HUES6 (cell line): ENCODE measurements around the gene IQCE.

Experiments
- H3K27ac ChIP-seq: 2 replicates; pipeline ENCODE4 v1.7.0; 2013; ENCODE audit warnings: low read depth, mild to moderate bottlenecking, low read length, inconsistent platforms
- H3K27me3 ChIP-seq: 2 replicates; pipeline ENCODE4 v1.6.1; 2013; ENCODE audit warnings: low read length; ENCODE audit not compliant: control insufficient read depth, insufficient read depth
- H3K36me3 ChIP-seq: 2 replicates; pipeline ENCODE4 v1.6.1; 2013; ENCODE audit warnings: low read length; ENCODE audit not compliant: control insufficient read depth, insufficient read depth
- H3K4me1 ChIP-seq: 2 replicates; pipeline ENCODE4 v1.6.1; 2013; ENCODE audit warnings: low read length; ENCODE audit not compliant: control insufficient read depth, insufficient read depth
- H3K4me3 ChIP-seq: 2 replicates; pipeline ENCODE4 v1.5.1; 2013; ENCODE audit warnings: low read depth, low read length
- H3K9ac ChIP-seq: one replicate; pipeline ENCODE4 v1.6.1; 2013; ENCODE audit warnings: mild to moderate bottlenecking, low read length
- H3K9me3 ChIP-seq: 2 replicates; pipeline ENCODE4 v1.6.1; 2013; ENCODE audit warnings: low read depth, low read length; ENCODE audit not compliant: control insufficient read depth, insufficient read depth

Gene IQCE

DNA sequence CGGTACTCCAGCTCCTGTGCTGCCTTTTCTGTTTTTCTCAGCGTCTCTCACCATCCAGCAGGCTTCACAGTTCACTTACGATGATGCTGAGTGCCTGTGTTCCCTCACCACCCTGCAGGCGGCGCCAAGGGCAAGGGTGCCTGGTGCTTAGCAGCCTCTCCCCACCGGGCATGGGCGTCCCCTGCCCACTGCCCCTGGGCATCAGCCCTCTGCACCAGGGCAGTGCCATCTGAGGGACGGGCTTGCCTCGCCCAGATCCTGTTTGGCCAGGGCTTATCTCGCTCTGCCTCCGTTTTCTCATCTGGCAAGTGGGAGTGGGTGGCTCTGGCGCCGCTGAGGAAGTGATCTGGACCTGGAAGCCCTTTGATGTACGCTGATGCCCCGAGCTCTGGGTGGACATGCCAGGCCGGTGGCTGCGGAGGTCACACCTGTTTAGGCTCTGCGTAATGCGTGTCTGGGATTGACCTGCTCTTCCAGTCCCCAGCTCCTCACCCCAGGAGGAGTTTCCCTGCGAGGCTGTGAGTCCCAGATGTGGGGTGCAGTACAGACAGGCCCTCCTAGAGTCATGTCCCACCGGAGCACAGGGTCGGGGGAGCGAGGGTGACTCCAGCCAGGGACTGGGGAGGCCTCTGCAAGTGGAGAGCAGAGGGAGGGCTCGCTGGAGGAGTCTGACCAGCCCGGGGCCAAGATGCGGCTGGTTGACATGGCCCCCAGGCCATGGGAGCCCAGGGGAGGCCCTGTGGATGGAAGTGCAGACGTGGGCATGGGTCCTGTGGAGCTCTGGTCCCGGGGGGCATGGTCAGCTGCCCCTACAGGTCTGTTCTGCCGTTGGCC, 84.8 kb downstream of the IQCE start:
- Histone ChIP-seq H3K36me3 (peaks cover 18% of the 10 kb centered on the region), H3K27me3 (no peaks in the 10 kb centered on the region), H3K27ac (peak overlapping the region; percentile 35; the same call in 1 of the 2 replicates), H3K9me3 (no peaks in the 10 kb centered on the region), H3K4me3 (no peak overlapping the region), H3K9ac (no peak overlapping the region), H3K4me1 (peaks cover 45% of the 10 kb centered on the region)

DNA sequence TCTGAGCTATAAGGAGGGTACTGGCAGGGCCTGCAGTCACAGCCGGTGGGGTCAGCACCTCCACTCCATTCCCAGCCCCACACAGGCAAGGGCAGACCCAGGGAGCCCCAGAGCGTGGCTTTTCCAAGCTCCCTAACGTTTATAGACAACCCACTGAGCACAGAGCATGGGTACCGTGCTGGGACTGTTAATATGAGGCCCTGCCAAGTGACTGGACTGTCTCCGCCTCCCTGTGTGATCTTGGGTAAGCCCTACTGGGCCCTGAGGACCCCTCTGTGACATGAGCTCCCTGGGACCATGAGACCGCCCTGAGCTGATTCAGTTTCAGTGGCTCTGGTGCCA, 85.4 kb downstream of the IQCE start:
- Histone ChIP-seq H3K9me3 (no peaks in the 10 kb centered on the region), H3K27me3 (no peaks in the 10 kb centered on the region), H3K27ac (peak overlapping the region; percentile 82), H3K9ac (no peak overlapping the region), H3K4me1 (peaks cover 45% of the 10 kb centered on the region), H3K4me3 (no peak overlapping the region), H3K36me3 (peaks cover 22% of the 10 kb centered on the region)

DNA sequence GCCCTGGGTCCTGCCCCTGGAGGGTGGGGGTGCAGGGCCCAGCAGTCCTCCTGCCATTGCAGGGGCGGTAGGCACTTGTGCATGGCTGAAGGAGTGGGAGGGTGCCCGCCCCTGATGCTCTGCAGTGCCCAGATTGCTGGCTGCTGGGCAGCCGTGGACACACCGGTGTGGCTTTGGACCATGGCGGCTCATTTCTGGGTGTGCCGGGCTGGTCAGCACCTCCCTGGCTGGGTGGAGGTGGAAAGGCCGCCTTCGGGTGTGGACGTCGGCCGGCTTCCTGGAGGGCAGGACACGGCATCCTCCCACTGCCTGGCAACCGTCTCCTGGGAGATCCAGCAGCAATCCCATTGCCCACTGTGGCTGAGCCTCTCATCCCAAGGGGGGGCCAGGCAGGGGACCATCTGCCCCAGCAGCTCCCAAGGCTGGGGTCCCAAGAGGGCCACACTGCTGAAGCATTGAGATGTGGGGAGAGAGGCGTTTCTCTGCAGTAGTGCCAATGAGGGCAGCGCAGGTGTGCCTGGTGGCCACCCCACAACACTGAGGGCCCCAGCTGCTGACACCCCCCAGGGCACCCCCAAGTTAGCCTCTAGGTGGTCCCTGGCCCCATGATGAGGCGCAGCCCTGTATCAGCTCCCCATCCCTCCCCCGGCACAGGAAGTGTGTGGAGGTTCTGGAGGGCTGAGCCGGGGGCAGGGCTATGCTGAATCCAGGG, 85.9 kb downstream of the IQCE start:
- Histone ChIP-seq H3K36me3 (peaks cover 27% of the 10 kb centered on the region), H3K9me3 (no peaks in the 10 kb centered on the region), H3K4me1 (peaks cover 45% of the 10 kb centered on the region), H3K27me3 (no peaks in the 10 kb centered on the region), H3K27ac (peak overlapping the region; percentile 82), H3K9ac (peak overlapping the region; percentile 68), H3K4me3 (no peak overlapping the region)

DNA sequence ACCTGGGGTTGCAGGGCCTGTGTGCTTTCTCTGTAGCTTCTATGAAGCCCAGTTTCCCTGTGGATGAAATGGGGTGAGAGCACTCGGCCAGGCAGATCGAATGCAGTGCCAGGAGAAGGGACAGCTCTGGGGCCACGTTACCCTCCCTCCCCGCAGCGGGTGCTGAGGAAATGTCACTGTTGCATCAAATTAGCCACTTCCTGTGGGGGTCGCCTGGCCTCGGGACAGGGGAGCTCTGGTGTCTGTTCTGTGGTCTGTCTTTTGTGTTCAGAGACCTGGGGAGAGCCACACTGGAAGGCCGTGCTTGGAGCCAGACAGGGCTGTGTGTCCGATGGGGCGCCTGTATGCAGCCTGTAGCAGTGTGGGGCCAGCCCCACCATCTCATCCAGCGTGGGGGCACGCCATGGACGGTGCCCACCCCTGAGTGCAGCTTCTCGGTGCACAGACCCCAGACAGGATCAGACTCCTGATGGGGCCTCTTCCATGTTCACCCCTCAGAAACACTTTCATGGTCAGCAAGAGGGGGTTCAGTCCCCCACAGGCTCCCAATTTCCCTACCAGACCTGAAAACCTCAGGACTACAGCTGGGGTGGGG, 86.6 kb downstream of the IQCE start:
- H3K27me3 ChIP-seq = no peaks in the 10 kb centered on the region
- H3K4me1 ChIP-seq = peaks cover 44% of the 10 kb centered on the region
- peak overlapping the region; percentile 57 for H3K27ac ChIP-seq
- H3K36me3 ChIP-seq = peaks cover 33% of the 10 kb centered on the region
- peak overlapping the region; percentile 68 for H3K9ac ChIP-seq
- H3K9me3 ChIP-seq = no peaks in the 10 kb centered on the region
- 0 out of 2 replicates have a peak overlapping the region, but pooled peaks have one; percentile 13 for H3K4me3 ChIP-seq

DNA sequence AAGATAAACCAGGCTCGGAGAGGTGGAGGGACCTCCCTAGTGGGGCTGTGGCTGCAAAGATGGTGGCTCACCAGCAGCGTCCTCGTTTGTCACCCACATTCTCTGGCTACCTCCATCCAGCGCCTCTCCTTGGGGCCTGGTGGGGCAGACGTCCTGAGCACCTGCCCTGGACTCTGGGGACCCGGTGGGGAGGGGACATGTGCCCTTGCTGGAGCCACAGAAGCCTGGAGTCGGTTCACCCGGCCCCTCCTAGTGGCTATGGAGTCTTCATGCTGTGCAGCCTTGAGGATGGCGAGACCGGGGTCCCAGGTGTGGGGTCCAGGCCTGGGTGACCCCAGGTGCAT, 87.5 kb downstream of the IQCE start:
- Histone ChIP-seq H3K27me3 (no peaks in the 10 kb centered on the region), H3K27ac (peak overlapping the region; percentile 88), H3K9me3 (no peaks in the 10 kb centered on the region), H3K36me3 (peaks cover 36% of the 10 kb centered on the region), H3K4me3 (peak overlapping the region; percentile 53), H3K4me1 (peaks cover 37% of the 10 kb centered on the region), H3K9ac (peak overlapping the region; percentile 34)

DNA sequence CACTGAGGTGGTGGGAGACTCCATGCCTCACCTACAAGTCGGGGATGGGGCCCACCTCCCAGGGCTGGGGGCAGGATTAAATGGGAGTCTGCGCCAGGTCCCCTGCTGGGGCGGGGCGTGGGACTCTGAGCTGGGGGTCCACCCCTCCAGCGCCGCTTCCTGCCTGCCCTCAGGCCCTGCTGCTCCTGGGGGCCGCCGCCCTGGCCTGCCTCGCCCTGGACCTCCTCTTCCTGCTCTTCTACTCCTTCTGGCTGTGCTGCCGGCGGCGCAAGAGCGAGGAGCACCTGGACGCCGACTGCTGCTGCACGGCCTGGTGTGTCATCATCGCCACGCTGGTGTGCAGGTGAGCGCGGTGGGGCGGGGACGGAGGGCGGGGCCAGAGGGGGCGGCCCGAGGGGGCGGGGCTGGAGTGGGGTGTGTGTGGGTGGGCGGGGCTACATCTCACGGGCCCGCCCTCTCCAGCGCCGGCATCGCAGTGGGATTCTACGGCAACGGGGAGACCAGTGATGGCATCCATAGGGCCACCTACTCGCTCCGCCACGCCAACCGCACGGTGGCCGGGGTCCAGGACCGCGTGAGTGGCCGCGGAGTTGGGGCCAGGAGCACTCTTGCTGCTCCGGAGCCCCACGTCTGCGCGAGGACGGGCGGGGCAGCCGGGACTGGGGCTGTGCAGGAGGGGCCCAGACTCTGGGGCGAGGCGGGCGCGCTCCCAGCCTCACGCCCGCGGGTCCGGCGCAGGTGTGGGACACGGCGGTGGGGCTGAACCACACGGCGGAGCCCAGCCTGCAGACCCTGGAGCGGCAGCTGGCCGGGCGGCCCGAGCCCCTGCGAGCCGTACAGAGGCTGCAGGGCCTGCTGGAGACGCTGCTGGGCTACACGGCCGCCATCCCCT, 88.1 kb downstream of the IQCE start:
- Histone ChIP-seq H3K4me1 (peaks cover 34% of the 10 kb centered on the region), H3K9ac (peak overlapping the region; percentile 44)

DNA sequence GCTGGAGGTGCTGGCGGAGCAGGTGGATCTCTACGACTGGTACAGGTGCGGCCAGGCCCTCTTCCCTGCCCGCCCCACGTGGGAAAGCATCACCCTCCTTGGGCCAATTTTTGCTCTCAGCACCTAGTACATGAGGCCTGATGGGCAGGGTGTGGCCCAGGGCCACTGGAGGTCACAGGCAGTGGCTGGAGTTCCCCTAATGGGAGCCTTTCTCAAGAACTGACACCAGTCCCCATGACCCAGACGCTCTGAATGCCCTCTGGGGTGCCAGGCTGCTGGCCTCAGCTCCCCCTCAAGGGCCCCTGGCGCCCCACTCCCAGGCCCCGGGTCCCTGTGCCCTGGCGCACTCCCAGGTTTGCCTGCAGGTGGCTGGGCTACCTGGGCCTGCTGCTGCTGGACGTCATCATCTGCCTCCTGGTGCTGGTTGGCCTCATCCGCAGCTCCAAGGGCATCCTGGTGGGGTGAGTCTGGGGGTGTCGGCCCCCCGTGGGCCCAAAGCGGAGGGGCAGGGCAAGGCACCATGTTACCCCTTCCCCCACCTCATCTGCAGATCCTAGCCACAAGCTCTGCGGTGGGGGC, 88.9 kb downstream of the IQCE start:
- Histone ChIP-seq H3K9ac (no peak overlapping the region), H3K4me3 (no peak overlapping the region), H3K27me3 (no peaks in the 10 kb centered on the region), H3K4me1 (peaks cover 34% of the 10 kb centered on the region), H3K27ac (0 out of 2 replicates have a peak overlapping the region, but pooled peaks have one; percentile 17), H3K9me3 (no peaks in the 10 kb centered on the region), H3K36me3 (peaks cover 50% of the 10 kb centered on the region)

More for the DNA sequence above, 88.1 kb downstream of the IQCE start:
- Histone ChIP-seq H3K27ac (peak overlapping the region; percentile 88), H3K9me3 (no peaks in the 10 kb centered on the region), H3K36me3 (peaks cover 42% of the 10 kb centered on the region), H3K4me3 (peak overlapping the region; percentile 53), H3K27me3 (no peaks in the 10 kb centered on the region)

DNA sequence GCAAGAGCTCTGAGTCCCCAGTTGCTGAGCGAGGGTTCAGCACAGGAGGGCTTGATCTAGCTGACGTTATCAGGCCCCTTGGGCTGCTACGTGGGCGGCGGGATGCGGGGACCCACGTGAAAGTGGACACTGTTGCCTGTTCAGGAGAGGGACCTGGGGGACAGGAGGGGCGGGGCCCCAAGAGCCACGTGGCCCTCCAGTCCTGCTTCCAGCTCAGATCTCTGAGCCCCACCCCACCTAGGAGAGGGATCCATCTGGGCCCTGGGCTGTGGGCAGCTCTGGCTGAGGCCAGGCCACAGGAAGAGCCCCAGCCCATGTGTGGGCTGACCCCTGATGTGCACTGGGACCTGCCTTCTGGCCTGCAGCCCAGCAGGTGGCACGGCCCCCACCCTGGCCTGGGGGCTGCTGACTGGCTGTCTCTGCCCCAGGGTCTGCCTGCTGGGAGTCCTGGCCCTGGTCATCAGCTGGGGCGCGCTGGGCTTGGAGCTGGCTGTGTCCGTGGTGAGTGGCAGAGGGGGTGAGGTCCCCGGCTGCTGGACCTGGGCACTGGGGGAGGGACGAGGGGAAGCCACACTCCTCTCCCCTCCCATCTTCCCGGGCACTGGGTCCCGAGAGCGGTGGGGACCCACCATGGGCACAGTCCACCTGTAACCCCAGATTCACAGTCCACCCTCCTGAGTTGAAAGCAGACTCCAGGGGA, 90.5 kb downstream of the IQCE start:
- Histone ChIP-seq H3K27ac (no peak overlapping the region), H3K9ac (no peak overlapping the region), H3K4me1 (peaks cover 23% of the 10 kb centered on the region), H3K4me3 (no peak overlapping the region), H3K27me3 (no peaks in the 10 kb centered on the region), H3K36me3 (peaks cover 56% of the 10 kb centered on the region), H3K9me3 (no peaks in the 10 kb centered on the region)

DNA sequence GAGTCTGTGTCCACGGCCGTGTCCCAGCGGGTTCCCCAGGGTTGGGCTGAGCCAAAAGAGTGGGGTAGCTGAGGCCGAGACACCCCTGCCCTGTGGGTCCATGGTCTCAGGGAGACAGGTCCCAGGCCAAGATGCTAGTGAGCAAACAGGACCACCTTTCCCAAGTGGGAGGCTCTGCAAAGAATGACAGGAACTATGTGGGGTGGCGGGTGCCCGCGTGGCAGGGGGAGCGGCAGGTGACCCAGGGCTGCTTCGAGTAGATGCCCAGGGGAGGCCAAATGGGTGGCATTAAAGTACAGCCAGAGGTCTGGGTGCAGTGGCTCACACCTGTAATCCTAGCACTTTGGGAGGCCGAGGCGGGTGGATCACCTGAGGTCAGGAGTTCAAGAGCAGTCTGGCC, 91.2 kb downstream of the IQCE start:
- Histone ChIP-seq H3K27ac (no peak overlapping the region), H3K4me1 (peaks cover 16% of the 10 kb centered on the region), H3K27me3 (no peaks in the 10 kb centered on the region), H3K4me3 (no peak overlapping the region), H3K9me3 (no peaks in the 10 kb centered on the region), H3K9ac (no peak overlapping the region), H3K36me3 (peaks cover 59% of the 10 kb centered on the region)

DNA sequence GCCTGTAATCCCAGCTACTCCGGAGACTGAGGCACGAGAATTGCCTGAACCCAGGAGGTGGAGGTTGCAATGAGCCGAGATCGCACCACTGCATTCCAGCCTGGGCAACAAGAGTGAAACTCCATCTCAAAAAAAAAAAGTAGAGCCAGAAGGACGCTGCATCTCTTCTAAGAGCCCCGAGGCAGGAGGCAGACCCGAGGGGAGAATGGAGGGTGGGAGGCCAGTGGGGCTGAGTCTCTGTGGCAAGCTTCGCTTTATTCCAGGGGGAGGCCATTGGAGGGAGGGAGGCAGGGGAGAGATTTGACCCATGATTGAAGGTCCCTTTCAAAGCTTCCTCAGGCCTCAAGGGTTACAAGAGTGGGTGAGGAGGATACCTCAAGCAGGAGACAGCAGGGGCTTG, 91.7 kb downstream of the IQCE start:
- Histone ChIP-seq H3K27me3 (no peaks in the 10 kb centered on the region), H3K4me1 (peaks cover 12% of the 10 kb centered on the region), H3K27ac (no peak overlapping the region), H3K4me3 (no peak overlapping the region), H3K9me3 (no peaks in the 10 kb centered on the region), H3K9ac (no peak overlapping the region), H3K36me3 (peaks cover 61% of the 10 kb centered on the region)
